ENCODE data around the gene LHFPL6.

LHFPL6 gene

GRCh38 chr13:39408512-39408911 is 194.5 kb downstream of the LHFPL6 start:
- no peak for DNase-seq

GRCh38 chr13:39407786-39408185 is 195.2 kb downstream of the LHFPL6 start:
- DNase-seq = no peak

- no peak for DNase-seq
Observed at GRCh38 chr13:39407138-39407537, 195.9 kb downstream of the LHFPL6 start.

- no peak for DNase-seq
Observed at GRCh38 chr13:39406688-39407087, 196.3 kb downstream of the LHFPL6 start.

- no peak for DNase-seq
Observed at GRCh38 chr13:39405596-39406205, 197.3 kb downstream of the LHFPL6 start.

GRCh38 chr13:39405107-39405506 is 197.9 kb downstream of the LHFPL6 start:
- no peak for DNase-seq

GRCh38 chr13:39403106-39403505 is 199.9 kb downstream of the LHFPL6 start:
- no peak for DNase-seq

GRCh38 chr13:39402221-39402970 is 200.6 kb downstream of the LHFPL6 start:
- no peak for DNase-seq

- no peak for DNase-seq
Observed at GRCh38 chr13:39401756-39402155, 201.2 kb downstream of the LHFPL6 start.

GRCh38 chr13:39401046-39401705 is 201.8 kb downstream of the LHFPL6 start:
- DNase-seq = no peak

GRCh38 chr13:39399102-39399501 is 203.9 kb downstream of the LHFPL6 start:
- DNase-seq = no peak

GRCh38 chr13:39397896-39398265 is 205.1 kb downstream of the LHFPL6 start:
- no peak for DNase-seq

GRCh38 chr13:39397226-39397895 is 205.6 kb downstream of the LHFPL6 start:
- DNase-seq = no peak

- no peak for DNase-seq
Observed at GRCh38 chr13:39394796-39395678, 208.0 kb downstream of the LHFPL6 start.

- DNase-seq = no peak
Observed at GRCh38 chr13:39391761-39392160, 211.2 kb downstream of the LHFPL6 start.

- DNase-seq = no peak
Observed at GRCh38 chr13:39389013-39389412, 214.0 kb downstream of the LHFPL6 start.

GRCh38 chr13:39385621-39386231 is 217.3 kb downstream of the LHFPL6 start:
- no peak for DNase-seq

- no peak for DNase-seq
Observed at GRCh38 chr13:39385154-39385553, 217.8 kb downstream of the LHFPL6 start.

GRCh38 chr13:39381456-39381855 is 221.5 kb downstream of the LHFPL6 start:
- no peak for DNase-seq

GRCh38 chr13:39379667-39380655 is 223.0 kb downstream of the LHFPL6 start:
- DNase-seq = no peak

- DNase-seq = no peak
Observed at GRCh38 chr13:39379118-39379517, 223.9 kb downstream of the LHFPL6 start.

Data from activated naive CD4-positive, alpha-beta T cell treated with anti-CD3 and anti-CD28 coated beads, Interleukin-2, amount 50 U/mL, for 16 hours (primary cell).